ENCODE measurements around the gene F11. TPM values are rescaled to one million over a fixed set of nuclear protein-coding genes. Genes with fewer than 3 reads are reported as not detected.

F11 gene
- total and polyA plus RNA-seq, 2 experiments from 2014 or later, result 0.74 to 2.1 TPM

DNA sequence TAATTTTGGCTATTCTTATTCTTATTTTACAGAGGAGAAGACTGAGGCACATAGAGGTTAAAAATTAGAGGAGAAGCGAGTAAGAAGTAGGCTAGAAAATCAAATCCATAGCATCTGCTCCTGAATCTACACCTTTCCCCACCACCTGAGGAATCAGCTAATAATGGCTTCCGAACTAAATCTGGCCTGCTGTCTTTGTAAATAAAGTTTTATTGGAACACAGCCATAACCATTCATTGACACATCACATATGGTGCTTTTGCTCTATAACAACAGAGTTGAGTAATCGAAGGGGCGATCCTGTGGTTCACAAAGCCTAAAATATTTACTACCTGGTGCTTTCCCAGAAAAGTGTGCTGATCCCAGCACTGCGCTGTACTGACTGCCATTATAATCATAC lies 38.2 kb downstream of the F11 start:
- Histone ChIP-seq H3F3A (replicated peaks; ENCODE audit: low read depth) (no peaks in the 10 kb centered on the region; the same call in 1 of the 2 replicates), H3K27me3 (ENCODE audit: insufficient read depth) (peaks cover under 1% of the 10 kb centered on the region; the same call in 1 of the 2 replicates), H3K27ac (ENCODE audit: low read depth) (no peak overlapping the region), H3K4me2 (no peak overlapping the region), H2AFZ (no peak overlapping the region), H3K36me3 (ENCODE audit: insufficient read depth) (no peaks in the 10 kb centered on the region), H3K79me2 (replicated peaks; ENCODE audit: insufficient read depth) (no peaks in the 10 kb centered on the region), H3K9me2 (ENCODE audit: insufficient read depth) (no peaks in the 10 kb centered on the region; the same call in 1 of the 2 replicates), H3K4me1 (ENCODE audit: insufficient read depth) (no peaks in the 10 kb centered on the region), H4K20me1 (replicated peaks; ENCODE audit: insufficient read depth) (no peaks in the 10 kb centered on the region), H3K4me3 (no peak overlapping the region)
- DNase-seq (ENCODE audit: low spot score) (no peak), ATAC-seq (no peak)
- no peaks in the 10 kb centered on the region for H3K36me3 Mint-ChIP-seq (ENCODE audit: low read depth)
- H3K4me3 Mint-ChIP-seq, result no peak overlapping the region
- H3K9me3 Mint-ChIP-seq, result no peaks in the 10 kb centered on the region
- H3K27ac Mint-ChIP-seq, result no peak overlapping the region
- peaks cover 3% of the 10 kb centered on the region; the same call in 1 of the 3 replicates for H3K4me1 Mint-ChIP-seq
- peaks cover 4% of the 10 kb centered on the region for H3K27me3 Mint-ChIP-seq (ENCODE audit: insufficient read depth, low read depth, poor library complexity)
- TF ChIP-seq EZH2 (IDR thresholded peaks at IDR 0.05; ENCODE audit: low read depth, unreplicated experiment) (no peak), EZH2phosphoT487 (IDR thresholded peaks at IDR 0.05; ENCODE audit: unreplicated experiment) (no peak), CREB1 (CRISPR knock-in tag; IDR thresholded peaks at IDR 0.05; ENCODE audit: low read depth) (no peak), POLR2AphosphoS5 (IDR thresholded peaks at IDR 0.05; ENCODE audit: low read depth) (no peak), ZNF114 (CRISPR knock-in tag; IDR thresholded peaks at IDR 0.05) (no peak), NANOG (IDR thresholded peaks at IDR 0.05; ENCODE audit: borderline replicate concordance) (no peak), ZNF331 (CRISPR knock-in tag; IDR thresholded peaks at IDR 0.05; ENCODE audit: low read depth) (no peak), JUNB (IDR thresholded peaks at IDR 0.05; ENCODE audit: unreplicated experiment) (no peak), STAT1 (IDR thresholded peaks at IDR 0.05; ENCODE audit: unreplicated experiment) (no peak)
- TF ChIP-seq, protein P1, sequence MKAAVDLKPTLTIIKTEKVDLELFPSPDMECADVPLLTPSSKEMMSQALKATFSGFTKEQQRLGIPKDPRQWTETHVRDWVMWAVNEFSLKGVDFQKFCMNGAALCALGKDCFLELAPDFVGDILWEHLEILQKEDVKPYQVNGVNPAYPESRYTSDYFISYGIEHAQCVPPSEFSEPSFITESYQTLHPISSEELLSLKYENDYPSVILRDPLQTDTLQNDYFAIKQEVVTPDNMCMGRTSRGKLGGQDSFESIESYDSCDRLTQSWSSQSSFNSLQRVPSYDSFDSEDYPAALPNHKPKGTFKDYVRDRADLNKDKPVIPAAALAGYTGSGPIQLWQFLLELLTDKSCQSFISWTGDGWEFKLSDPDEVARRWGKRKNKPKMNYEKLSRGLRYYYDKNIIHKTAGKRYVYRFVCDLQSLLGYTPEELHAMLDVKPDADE (IDR thresholded peaks at IDR 0.05), result no peak
- TF ChIP-seq, protein P2, sequence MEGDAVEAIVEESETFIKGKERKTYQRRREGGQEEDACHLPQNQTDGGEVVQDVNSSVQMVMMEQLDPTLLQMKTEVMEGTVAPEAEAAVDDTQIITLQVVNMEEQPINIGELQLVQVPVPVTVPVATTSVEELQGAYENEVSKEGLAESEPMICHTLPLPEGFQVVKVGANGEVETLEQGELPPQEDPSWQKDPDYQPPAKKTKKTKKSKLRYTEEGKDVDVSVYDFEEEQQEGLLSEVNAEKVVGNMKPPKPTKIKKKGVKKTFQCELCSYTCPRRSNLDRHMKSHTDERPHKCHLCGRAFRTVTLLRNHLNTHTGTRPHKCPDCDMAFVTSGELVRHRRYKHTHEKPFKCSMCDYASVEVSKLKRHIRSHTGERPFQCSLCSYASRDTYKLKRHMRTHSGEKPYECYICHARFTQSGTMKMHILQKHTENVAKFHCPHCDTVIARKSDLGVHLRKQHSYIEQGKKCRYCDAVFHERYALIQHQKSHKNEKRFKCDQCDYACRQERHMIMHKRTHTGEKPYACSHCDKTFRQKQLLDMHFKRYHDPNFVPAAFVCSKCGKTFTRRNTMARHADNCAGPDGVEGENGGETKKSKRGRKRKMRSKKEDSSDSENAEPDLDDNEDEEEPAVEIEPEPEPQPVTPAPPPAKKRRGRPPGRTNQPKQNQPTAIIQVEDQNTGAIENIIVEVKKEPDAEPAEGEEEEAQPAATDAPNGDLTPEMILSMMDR (conservative IDR thresholded peaks at IDR 0.05; ENCODE audit: low read depth in 2 of 2), result no peak
- TF ChIP-seq, protein P3, sequence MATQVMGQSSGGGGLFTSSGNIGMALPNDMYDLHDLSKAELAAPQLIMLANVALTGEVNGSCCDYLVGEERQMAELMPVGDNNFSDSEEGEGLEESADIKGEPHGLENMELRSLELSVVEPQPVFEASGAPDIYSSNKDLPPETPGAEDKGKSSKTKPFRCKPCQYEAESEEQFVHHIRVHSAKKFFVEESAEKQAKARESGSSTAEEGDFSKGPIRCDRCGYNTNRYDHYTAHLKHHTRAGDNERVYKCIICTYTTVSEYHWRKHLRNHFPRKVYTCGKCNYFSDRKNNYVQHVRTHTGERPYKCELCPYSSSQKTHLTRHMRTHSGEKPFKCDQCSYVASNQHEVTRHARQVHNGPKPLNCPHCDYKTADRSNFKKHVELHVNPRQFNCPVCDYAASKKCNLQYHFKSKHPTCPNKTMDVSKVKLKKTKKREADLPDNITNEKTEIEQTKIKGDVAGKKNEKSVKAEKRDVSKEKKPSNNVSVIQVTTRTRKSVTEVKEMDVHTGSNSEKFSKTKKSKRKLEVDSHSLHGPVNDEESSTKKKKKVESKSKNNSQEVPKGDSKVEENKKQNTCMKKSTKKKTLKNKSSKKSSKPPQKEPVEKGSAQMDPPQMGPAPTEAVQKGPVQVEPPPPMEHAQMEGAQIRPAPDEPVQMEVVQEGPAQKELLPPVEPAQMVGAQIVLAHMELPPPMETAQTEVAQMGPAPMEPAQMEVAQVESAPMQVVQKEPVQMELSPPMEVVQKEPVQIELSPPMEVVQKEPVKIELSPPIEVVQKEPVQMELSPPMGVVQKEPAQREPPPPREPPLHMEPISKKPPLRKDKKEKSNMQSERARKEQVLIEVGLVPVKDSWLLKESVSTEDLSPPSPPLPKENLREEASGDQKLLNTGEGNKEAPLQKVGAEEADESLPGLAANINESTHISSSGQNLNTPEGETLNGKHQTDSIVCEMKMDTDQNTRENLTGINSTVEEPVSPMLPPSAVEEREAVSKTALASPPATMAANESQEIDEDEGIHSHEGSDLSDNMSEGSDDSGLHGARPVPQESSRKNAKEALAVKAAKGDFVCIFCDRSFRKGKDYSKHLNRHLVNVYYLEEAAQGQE (IDR thresholded peaks at IDR 0.05; ENCODE audit: unreplicated experiment), result no peak
- TF ChIP-seq, protein P4, sequence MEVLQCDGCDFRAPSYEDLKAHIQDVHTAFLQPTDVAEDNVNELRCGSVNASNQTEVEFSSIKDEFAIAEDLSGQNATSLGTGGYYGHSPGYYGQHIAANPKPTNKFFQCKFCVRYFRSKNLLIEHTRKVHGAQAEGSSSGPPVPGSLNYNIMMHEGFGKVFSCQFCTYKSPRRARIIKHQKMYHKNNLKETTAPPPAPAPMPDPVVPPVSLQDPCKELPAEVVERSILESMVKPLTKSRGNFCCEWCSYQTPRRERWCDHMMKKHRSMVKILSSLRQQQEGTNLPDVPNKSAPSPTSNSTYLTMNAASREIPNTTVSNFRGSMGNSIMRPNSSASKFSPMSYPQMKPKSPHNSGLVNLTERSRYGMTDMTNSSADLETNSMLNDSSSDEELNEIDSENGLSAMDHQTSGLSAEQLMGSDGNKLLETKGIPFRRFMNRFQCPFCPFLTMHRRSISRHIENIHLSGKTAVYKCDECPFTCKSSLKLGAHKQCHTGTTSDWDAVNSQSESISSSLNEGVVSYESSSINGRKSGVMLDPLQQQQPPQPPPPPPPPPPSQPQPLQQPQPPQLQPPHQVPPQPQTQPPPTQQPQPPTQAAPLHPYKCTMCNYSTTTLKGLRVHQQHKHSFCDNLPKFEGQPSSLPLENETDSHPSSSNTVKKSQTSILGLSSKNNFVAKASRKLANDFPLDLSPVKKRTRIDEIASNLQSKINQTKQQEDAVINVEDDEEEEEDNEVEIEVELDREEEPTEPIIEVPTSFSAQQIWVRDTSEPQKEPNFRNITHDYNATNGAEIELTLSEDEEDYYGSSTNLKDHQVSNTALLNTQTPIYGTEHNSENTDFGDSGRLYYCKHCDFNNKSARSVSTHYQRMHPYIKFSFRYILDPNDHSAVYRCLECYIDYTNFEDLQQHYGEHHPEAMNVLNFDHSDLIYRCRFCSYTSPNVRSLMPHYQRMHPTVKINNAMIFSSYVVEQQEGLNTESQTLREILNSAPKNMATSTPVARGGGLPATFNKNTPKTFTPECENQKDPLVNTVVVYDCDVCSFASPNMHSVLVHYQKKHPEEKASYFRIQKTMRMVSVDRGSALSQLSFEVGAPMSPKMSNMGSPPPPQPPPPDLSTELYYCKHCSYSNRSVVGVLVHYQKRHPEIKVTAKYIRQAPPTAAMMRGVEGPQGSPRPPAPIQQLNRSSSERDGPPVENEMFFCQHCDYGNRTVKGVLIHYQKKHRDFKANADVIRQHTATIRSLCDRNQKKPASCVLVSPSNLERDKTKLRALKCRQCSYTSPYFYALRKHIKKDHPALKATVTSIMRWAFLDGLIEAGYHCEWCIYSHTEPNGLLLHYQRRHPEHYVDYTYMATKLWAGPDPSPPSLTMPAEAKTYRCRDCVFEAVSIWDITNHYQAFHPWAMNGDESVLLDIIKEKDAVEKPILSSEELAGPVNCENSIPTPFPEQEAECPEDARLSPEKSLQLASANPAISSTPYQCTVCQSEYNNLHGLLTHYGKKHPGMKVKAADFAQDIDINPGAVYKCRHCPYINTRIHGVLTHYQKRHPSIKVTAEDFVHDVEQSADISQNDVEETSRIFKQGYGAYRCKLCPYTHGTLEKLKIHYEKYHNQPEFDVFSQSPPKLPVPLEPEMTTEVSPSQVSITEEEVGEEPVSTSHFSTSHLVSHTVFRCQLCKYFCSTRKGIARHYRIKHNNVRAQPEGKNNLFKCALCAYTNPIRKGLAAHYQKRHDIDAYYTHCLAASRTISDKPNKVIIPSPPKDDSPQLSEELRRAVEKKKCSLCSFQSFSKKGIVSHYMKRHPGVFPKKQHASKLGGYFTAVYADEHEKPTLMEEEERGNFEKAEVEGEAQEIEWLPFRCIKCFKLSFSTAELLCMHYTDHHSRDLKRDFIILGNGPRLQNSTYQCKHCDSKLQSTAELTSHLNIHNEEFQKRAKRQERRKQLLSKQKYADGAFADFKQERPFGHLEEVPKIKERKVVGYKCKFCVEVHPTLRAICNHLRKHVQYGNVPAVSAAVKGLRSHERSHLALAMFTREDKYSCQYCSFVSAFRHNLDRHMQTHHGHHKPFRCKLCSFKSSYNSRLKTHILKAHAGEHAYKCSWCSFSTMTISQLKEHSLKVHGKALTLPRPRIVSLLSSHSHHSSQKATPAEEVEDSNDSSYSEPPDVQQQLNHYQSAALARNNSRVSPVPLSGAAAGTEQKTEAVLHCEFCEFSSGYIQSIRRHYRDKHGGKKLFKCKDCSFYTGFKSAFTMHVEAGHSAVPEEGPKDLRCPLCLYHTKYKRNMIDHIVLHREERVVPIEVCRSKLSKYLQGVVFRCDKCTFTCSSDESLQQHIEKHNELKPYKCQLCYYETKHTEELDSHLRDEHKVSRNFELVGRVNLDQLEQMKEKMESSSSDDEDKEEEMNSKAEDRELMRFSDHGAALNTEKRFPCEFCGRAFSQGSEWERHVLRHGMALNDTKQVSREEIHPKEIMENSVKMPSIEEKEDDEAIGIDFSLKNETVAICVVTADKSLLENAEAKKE (CRISPR knock-in tag; IDR thresholded peaks at IDR 0.05), result no peak

Measured in GM23338 (cell line).